Sigmoid colon (tissue), 7 donors: ENCODE measurements around the gene VAC14. TPM values are rescaled to one million over a fixed set of nuclear protein-coding genes. Genes with fewer than 3 reads are reported as not detected.
"Not testable (repeated sequence)": the region's sequence is repeated elsewhere in the genome, so short reads cannot be mapped to it uniquely, and the experiment has no call there.

Experiments used
- DNase-seq: peaks from one replicate; pipeline ENCODE4 v3.0.0-alpha.2; 2019
- H3K27ac ChIP-seq, 4 donors: fragments of 200-600 bp; sonication (generic); one replicate each; pipeline ENCODE4 v1.5.1; 2016 to 2019; ENCODE audit warnings: mild to moderate bottlenecking in 1 of 4
- H3K27me3 ChIP-seq, 3 donors: fragments of 200-600 bp; sonication (generic); one replicate each; pipeline ENCODE4 v1.5.1; 2019; ENCODE audit warnings: mild to moderate bottlenecking in 1 of 3
- H3K36me3 ChIP-seq, 4 donors: fragments of 200-600 bp; sonication (generic); one replicate each; pipeline ENCODE4 v1.5.1; 2016 to 2019
- H3K4me1 ChIP-seq, 4 donors: fragments of 200-600 bp; sonication (generic); one replicate each; pipeline ENCODE4 v1.5.1; 2017 to 2019
- H3K4me3 ChIP-seq, 4 donors: fragments of 200-600 bp; sonication (generic); one replicate each; pipeline ENCODE4 v1.5.1; 2017 to 2019; ENCODE audit warnings: mild to moderate bottlenecking in 2 of 4, moderate library complexity in 1 of 4
- H3K9me3 ChIP-seq, 4 donors: fragments of 200-600 bp in 3 of 4; sonication (generic) in 3 of 4; one replicate each; pipeline versions ENCODE4 v1.5.1 to v1.6.1; 2013 to 2019
- CTCF ChIP-seq, 4 experiments: fragments of 450-650 bp in 3 of 4; fragments of 200-600 bp in 1 of 4; IDR thresholded peaks; one replicate each; pipeline ENCODE4 v1.5.1; 2016 to 2019; ENCODE audit warnings: antibody characterized with exemption in 4 of 4, mild to moderate bottlenecking in 3 of 4, moderate library complexity in 2 of 4
- EP300 ChIP-seq, 4 donors: sonication (generic); formaldehyde crosslinking; IDR thresholded peaks; one replicate each; pipeline ENCODE4 v1.6.1; 2017; ENCODE audit warnings: antibody characterized with exemption in 4 of 4
- POLR2A ChIP-seq, 2 donors: fragments of 450-650 bp; IDR thresholded peaks; one replicate each; pipeline ENCODE4 v1.6.1; 2016; ENCODE audit warnings: antibody characterized with exemption in 2 of 2, mild to moderate bottlenecking in 2 of 2, moderate library complexity in 2 of 2
- POLR2AphosphoS5 ChIP-seq, 4 donors: sonication (generic); formaldehyde crosslinking; IDR thresholded peaks; one replicate each; pipeline ENCODE4 v1.6.1; 2017; ENCODE audit warnings: antibody characterized with exemption in 4 of 4
- WGBS, 2 donors: extraction: QIAGEN DNeasy Blood & Tissue Kit; methylation state at CpG; one replicate each; pipeline ENCODE4 v1.1.7; 2013; 5-methylcytosine and 5-hydroxymethylcytosine counted together
- intact Hi-C: fragments of 100-400 bp; cut with DNase I; formaldehyde crosslinking; loops from one replicate; pipeline ENCODE4 v1.15.1; 2023
- polyA plus RNA-seq, 3 donors: library from polyadenylated mRNA; stranded (reverse); fragments of 200-250 nt; gene quantifications; one replicate each; pipeline ENCODE4 v1.2.3, GENCODE V29; 2013
- total RNA-seq, 4 donors: library from RNA; depleted of rRNA; stranded (reverse); fragments of >200 nt; gene quantifications; one replicate each; pipeline ENCODE4 v1.1.0, GENCODE V29; 2016
- donor health status: healthy with polysubstance abuse.
- donor health status: Bipolar disorder and iron deficiency.
- donor health status: healthy.

VAC14 gene
- total RNA-seq: 10 to 100 TPM; 18.4 to 36.0 (median 21.2) TPM
- 10 to 100 TPM; 16.8 to 36.2 (median 22.9) TPM for polyA plus RNA-seq

DNA sequence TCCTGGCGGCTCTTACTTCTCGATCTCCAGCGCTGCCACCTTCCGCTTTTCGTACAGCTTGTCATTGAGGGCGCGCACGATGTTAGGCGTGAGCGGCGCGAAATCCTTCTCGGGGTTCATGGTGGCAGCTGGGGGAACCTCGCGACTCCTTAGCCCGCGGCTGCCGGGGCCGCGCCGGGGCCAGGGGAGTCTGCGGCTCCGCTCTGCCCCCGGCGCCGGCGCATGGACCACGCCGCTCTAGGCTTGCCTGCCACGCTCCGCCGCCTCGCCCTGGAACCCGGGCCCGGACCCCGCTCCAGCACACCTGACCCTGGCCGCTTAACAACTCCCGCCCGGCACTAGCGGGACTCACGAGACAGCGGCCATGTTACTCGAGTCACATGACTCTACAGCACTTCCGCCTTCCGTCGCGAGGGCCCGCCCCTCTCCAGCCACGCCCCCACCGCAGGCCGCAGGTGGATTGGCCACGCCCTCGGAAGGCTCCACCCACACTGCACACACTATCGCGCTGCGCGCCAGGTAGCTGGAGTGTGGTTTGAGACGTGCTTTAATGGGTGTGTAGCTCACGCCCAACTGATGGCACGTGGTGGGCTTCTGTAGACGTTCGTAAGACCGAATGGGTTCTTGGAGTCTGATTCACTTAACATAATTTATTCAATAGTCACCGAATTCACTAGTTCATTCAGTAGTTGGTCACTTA, at the start of gene VAC14:
VAC14 (minus strand) TSS at position 378 of the 700 bp plus-strand sequence; CDS start at position 120, 258 bp downstream.
- peak within 1 kb of the TSS; percentile 64 to 99 (median 97) for H3K4me3 ChIP-seq
- peaks cover 0 to 21% (median 13%) of the 10 kb centered on the region in 4 donors for H3K4me1 ChIP-seq
- H3K27ac ChIP-seq: peak within 1 kb of the TSS; percentile 59 to 70 (median 66)
- H3K36me3 ChIP-seq: no peaks in the 10 kb centered on the region
- TF ChIP-seq POLR2AphosphoS5 (IDR thresholded peaks at IDR 0.05) (peak in 3 of 4 donors; percentile 72 to 79 (median 76)), EP300 (IDR thresholded peaks at IDR 0.05) (no peak)
- H3K9me3 ChIP-seq: peaks cover 0 to 6% (median 0%) of the 10 kb centered on the region in 4 donors
- no peaks in the 10 kb centered on the region for H3K27me3 ChIP-seq
- DNase-seq: peak; percentile 95
- 0 to 1% methylated on average over 64 of the region's 64 CpGs for WGBS, 2 donors
- intact Hi-C loops: no loop called here

DNA sequence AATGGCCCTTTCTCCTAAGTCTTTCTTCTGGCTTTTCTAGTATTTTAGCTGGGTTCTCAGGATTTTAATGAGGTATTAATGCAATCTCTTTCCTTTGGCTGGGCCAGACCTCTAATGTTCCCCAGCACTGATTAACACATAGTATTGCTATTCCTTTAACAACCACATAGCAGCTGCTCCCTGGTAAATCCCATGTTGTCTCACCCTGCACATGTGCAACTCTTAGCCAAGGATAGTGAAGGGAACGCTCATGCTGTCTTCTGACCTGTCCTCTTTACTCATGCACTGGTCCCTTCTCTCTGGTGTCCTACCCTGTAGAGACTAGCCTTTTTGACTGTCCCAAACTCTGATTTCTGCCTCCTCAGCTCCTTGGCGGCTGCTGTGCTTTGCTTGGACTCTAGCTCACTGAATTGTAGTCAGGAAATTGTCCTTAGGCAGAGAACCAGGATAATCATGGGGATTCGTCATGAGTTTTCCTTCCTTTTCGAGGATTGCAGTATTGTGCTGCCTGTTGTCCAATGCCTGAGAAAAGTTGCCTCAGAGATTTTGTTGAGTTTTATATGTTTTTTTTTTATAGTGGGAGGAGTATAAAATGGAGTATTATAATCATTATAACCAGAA, 22.6 kb upstream of the VAC14 start:
- H3K36me3 ChIP-seq, DNase-seq, H3K4me3 ChIP-seq, H3K27ac ChIP-seq, H3K27me3 ChIP-seq, H3K4me1 ChIP-seq, intact Hi-C loops, H3K9me3 ChIP-seq: not testable (repeated sequence)
- 95 to 96% methylated on average over 1 to 2 of the region's 4 CpGs for WGBS, 2 donors

DNA sequence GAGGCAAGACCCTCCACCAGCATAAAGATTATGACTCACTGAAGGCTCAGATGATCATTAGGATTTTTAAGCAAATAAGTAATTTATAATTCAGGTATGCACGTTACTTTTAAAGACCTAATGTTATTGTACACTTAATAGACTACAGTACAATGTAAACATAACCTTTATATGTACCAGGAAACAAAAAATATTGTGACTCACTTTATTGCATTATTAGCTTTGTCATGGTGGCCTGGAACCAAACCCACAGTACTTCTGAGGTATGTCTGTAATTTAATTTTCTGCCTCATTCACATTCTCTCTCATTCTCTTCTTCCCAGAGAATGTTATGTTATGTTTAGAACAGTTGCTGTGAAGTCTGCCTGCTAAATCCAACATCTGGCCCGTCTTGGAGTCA, 21.8 kb upstream of the VAC14 start:
- DNase-seq, H3K4me3 ChIP-seq, intact Hi-C loops, H3K4me1 ChIP-seq, H3K9me3 ChIP-seq, H3K27ac ChIP-seq, H3K27me3 ChIP-seq, H3K36me3 ChIP-seq: not testable (repeated sequence)
- 11 to 60% methylated on average over 1 of the region's 2 CpGs for WGBS, 2 donors

DNA sequence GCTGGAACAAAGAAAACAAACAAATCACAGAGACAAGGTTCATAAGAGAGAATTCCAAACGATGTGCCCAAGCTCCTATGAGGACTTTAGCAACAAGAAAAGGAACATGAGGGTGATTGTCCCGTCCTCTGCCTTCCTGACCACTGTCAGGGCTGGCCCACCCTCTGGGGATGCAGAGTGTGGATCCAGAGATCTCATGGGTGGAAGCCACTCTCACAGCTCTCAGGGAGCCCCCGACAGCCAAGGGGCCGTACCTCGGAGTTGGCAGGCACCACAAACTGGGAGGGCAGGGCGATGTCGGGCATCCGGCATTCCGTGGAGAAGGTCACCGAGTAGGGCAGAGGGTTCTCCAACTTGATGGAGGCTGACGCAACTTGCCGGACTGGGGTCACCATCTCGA, 17.1 kb upstream of the VAC14 start:
- H3K9me3 ChIP-seq, H3K4me1 ChIP-seq, H3K27ac ChIP-seq, DNase-seq, H3K27me3 ChIP-seq, H3K4me3 ChIP-seq, intact Hi-C loops, H3K36me3 ChIP-seq: not testable (repeated sequence)
- WGBS, 2 donors: 87 to 89% methylated on average over 11 to 12 of the region's 13 CpGs

- 63 to 75% methylated on average over 9 of the region's 9 CpGs for WGBS, 2 donors
- H3K9me3 ChIP-seq: no peaks in the 10 kb centered on the region
- H3K27ac ChIP-seq: no peak overlapping the region
- no peak for TF ChIP-seq EP300 (IDR thresholded peaks at IDR 0.05)
- DNase-seq: no peak
- no peaks in the 10 kb centered on the region for H3K4me1 ChIP-seq
- peaks cover 0 to 28% (median 0%) of the 10 kb centered on the region in 3 donors for H3K27me3 ChIP-seq
- no peak overlapping the region for H3K4me3 ChIP-seq
- no peaks in the 10 kb centered on the region for H3K36me3 ChIP-seq
- intact Hi-C loops: no loop called here
Measured at GRCh38 chr16:70809392-70810060, 8.6 kb upstream of the VAC14 start.

DNA sequence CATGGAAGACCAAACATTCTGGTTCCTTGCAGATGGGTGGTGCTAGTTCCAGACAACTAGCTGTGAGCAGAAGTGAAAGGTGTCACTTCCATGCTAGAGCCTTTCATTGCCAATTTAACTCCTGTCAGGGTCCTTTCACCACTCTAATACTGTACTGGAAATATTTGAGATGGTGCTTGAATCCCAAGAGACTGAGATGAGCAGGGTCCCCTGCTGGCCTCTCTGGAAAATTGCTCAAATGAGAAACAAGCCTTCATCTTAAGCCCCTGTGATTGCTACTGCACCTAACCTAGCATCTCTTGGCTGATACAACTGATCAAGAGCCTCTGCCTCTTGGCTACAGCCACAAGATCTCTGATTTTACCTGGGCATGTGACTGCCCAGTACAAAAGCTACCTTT, 7.4 kb upstream of the VAC14 start:
- Histone ChIP-seq H3K4me1 (no peaks in the 10 kb centered on the region), H3K9me3 (peaks cover 0 to 6% (median 0%) of the 10 kb centered on the region in 4 donors), H3K36me3 (no peaks in the 10 kb centered on the region), H3K27ac (no peak overlapping the region), H3K27me3 (peaks cover 0 to 28% (median 0%) of the 10 kb centered on the region in 3 donors), H3K4me3 (no peak overlapping the region)
- DNase-seq: no peak
- no peak for TF ChIP-seq POLR2A (IDR thresholded peaks at IDR 0.05)
- TF ChIP-seq POLR2AphosphoS5 (IDR thresholded peaks at IDR 0.05): no peak
- no peak for TF ChIP-seq CTCF (IDR thresholded peaks at IDR 0.05)
- no peak for TF ChIP-seq EP300 (IDR thresholded peaks at IDR 0.05)
- intact Hi-C loops: no loop called here

DNA sequence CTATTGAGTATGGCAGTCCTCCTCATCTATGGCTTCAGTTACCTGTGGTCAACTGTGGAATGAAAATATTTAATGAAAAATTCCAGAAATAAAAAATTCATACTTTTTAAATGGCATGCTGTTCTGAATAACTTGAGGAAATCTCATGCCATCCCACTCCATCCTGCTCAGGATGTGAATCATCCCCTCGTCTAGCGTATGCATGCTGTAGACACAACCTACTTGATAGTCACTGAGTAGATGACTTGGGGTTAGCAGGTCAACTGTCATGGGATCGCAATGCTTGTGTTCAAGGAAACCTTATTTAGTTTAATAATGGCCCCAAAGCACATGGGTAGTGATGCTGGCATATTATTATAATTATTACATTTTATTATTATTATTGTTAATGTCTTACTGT, 4.8 kb upstream of the VAC14 start:
- Histone ChIP-seq H3K4me1 (peaks cover 0 to 4% (median 0%) of the 10 kb centered on the region in 4 donors), H3K27ac (no peak overlapping the region), H3K36me3 (no peaks in the 10 kb centered on the region), H3K27me3 (peaks cover 0 to 28% (median 0%) of the 10 kb centered on the region in 3 donors), H3K4me3 (no peak overlapping the region), H3K9me3 (peaks cover 0 to 6% (median 0%) of the 10 kb centered on the region in 4 donors)
- WGBS, 2 donors: 82 to 85% methylated on average over 3 of the region's 3 CpGs
- intact Hi-C loops: no loop called here
- TF ChIP-seq CTCF (IDR thresholded peaks at IDR 0.05) (no peak), POLR2A (IDR thresholded peaks at IDR 0.05) (no peak), POLR2AphosphoS5 (IDR thresholded peaks at IDR 0.05) (no peak)
- no peak for DNase-seq
